Ovary (tissue), 9 donors: Measurements from ENCODE around the gene OPCML. TPM values are rescaled to one million over a fixed set of nuclear protein-coding genes. Genes with fewer than 3 reads are reported as not detected.

ENCODE experiments used
- DNase-seq, 5 donors: peaks; one replicate each; pipeline ENCODE4 v3.0.0-alpha.2; 2019 to 2020
- H3K27ac ChIP-seq, 2 donors: fragments of 200-600 bp; one replicate each; pipeline versions ENCODE4 v1.5.1 to v1.8.0; 2019 to 2022
- H3K27me3 ChIP-seq: fragments of 200-600 bp; one replicate; pipeline ENCODE4 v1.8.0; 2022
- H3K36me3 ChIP-seq: fragments of 200-600 bp; sonication (generic); one replicate; pipeline ENCODE4 v1.5.1; 2019
- H3K4me1 ChIP-seq: one replicate; pipeline ENCODE4 v1.8.1; 2013; ENCODE audit warnings: mild to moderate bottlenecking, moderate library complexity; ENCODE audit not compliant: insufficient read depth
- H3K4me3 ChIP-seq: fragments of 200-600 bp; sonication (generic); one replicate; pipeline ENCODE4 v1.5.1; 2017
- H3K9me3 ChIP-seq, 2 donors: fragments of 200-600 bp in 1 of 2; sonication (generic) in 1 of 2; one replicate each; pipeline versions ENCODE4 v1.5.1 to v1.8.1; 2013 to 2019; ENCODE audit warnings: mild to moderate bottlenecking in 1 of 2, moderate library complexity in 1 of 2
- CTCF ChIP-seq, 3 donors: fragments of 450-650 bp in 2 of 3; fragments of 200-600 bp in 1 of 3; IDR thresholded peaks; one replicate each; pipeline versions ENCODE4 v1.5.1 to v1.8.0; 2016 to 2022; ENCODE audit warnings: antibody characterized with exemption in 3 of 3, mild to moderate bottlenecking in 1 of 3
- EP300 ChIP-seq: sonication (generic); formaldehyde crosslinking; IDR thresholded peaks from one replicate; pipeline ENCODE4 v1.6.1; 2017; ENCODE audit warnings: antibody characterized with exemption
- POLR2A ChIP-seq: fragments of 450-650 bp; IDR thresholded peaks from one replicate; pipeline ENCODE4 v1.6.1; 2017; ENCODE audit warnings: antibody characterized with exemption, mild to moderate bottlenecking, moderate library complexity
- WGBS, 3 donors: extraction: QIAGEN DNeasy Blood & Tissue Kit in 1 of 3; methylation state at CpG; one replicate each; pipeline versions ENCODE4 v1.1.5 to v1.1.7; 2013 to 2017; 5-methylcytosine and 5-hydroxymethylcytosine counted together
- intact Hi-C, 4 donors: fragments of 100-400 bp; cut with DNase I; formaldehyde crosslinking; loops; one replicate each; pipeline versions ENCODE4 v1.11.0 to v1.15.1; 2022 to 2023
- polyA plus RNA-seq, 2 donors: library from polyadenylated mRNA; stranded (reverse); fragments of 200-250 nt in 1 of 2; fragments of 350-450 nt in 1 of 2; fragmentation: Illumina TruSeq in 1 of 2; extraction: RNeasy Lipid Tissue Mini Kit (QIAGEN cat#74804) in 1 of 2; gene quantifications; one replicate each; pipeline ENCODE4 v1.2.3, GENCODE V29; 2013 to 2014
- total RNA-seq, 7 donors: library from RNA; depleted of rRNA in 2 of 7; stranded (reverse); fragments of >200 nt in 2 of 7; fragmentation: NEBNext Ultra II Directional in 3 of 7; extraction: Animal tissue kit (Norgen Biotek cat#: 25700) in 3 of 7; gene quantifications; one replicate each; pipeline versions ENCODE4 v1.1.0 to v1.2.4, GENCODE V29; 2016 to 2023
- donor health status: DM: no; HTN: no; CAD: no; lungs with moderate emphysema.
- donor health status: DM: no; HTN: no; CAD: no.
- donor health status: Bipolar disorder and iron deficiency.
- donor health status: DM: yes; HTN: yes; CAD: no.
- donor health status: DM: no; HTN: no; CAD: no.
- donor health status: DM: yes; HTN: yes; CAD: no.

OPCML gene
- total and polyA plus RNA-seq, 9 donors, result under 0.01 to 2.8 (median 0.32) TPM; not detected in 2

- Histone ChIP-seq H3K27me3 (no peaks in the 10 kb centered on the region), H3K9me3 (no peaks in the 10 kb centered on the region), H3K4me1 (no peaks in the 10 kb centered on the region), H3K36me3 (no peaks in the 10 kb centered on the region), H3K4me3 (no peak overlapping the region), H3K27ac (no peak overlapping the region)
- DNase-seq, result no peak
- TF ChIP-seq CTCF (IDR thresholded peaks at IDR 0.05) (no peak), EP300 (no peak), POLR2A (no peak)
- intact Hi-C loops, result no loop called here
- 83 to 91% (median 88%) methylated on average over 2 of the region's 2 CpGs for WGBS, 3 donors
Measured at GRCh38 chr11:132898676-132899075, 633.6 kb downstream of the OPCML start.

DNA sequence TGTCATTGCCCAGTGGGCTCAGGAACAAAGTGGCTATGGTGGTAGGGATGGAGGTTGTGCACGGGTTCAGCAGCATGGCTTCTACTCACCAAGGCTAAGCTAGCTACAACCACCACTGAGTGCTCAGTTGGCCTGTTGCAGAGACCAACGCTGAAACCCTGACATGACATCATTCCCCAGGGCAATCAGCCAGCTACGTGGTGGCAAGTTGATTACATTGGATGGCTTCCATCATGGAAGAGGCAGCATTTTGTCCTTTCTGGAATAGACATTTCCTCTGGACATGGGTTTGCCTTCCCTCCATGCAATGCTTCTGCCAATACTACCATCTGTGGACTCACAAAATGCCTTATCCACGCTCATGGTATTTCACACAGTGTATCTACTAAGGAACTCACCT is 634.3 kb downstream of the OPCML start:
- Histone ChIP-seq H3K9me3 (no peaks in the 10 kb centered on the region), H3K36me3 (no peaks in the 10 kb centered on the region), H3K27ac (no peak overlapping the region), H3K27me3 (no peaks in the 10 kb centered on the region), H3K4me3 (no peak overlapping the region), H3K4me1 (no peaks in the 10 kb centered on the region)
- WGBS, 3 donors, result 76 to 82% (median 76%) methylated on average over 4 of the region's 4 CpGs
- TF ChIP-seq EP300 (no peak), CTCF (IDR thresholded peaks at IDR 0.05) (no peak), POLR2A (no peak)
- intact Hi-C loops, result no loop called here
- DNase-seq, result no peak

DNA sequence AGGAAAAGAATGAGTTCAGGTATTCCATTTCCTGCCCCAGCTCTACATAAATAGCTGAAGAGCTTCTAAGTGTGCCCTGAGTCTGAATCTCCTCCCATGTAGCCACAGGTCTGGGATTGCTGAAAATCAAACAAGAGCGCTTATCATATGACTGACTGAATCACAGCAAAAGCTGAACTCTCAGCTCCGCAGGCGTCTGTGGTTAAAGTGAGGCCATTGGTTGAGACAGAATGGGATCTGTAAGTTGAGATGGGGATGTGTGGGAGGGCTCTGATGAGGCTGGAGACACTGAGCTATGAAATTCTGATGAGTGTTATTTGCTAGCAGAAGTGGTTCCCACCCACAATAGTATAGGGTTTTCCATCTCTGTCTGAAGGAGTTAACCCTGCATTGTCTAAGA is 637.0 kb downstream of the OPCML start:
- 29 to 60% (median 55%) methylated on average over 3 of the region's 3 CpGs for WGBS, 3 donors
- TF ChIP-seq POLR2A (no peak), CTCF (IDR thresholded peaks at IDR 0.05) (no peak), EP300 (no peak)
- Histone ChIP-seq H3K4me1 (no peaks in the 10 kb centered on the region), H3K27me3 (no peaks in the 10 kb centered on the region), H3K4me3 (no peak overlapping the region), H3K27ac (no peak overlapping the region), H3K9me3 (no peaks in the 10 kb centered on the region), H3K36me3 (no peaks in the 10 kb centered on the region)
- DNase-seq, result no peak
- intact Hi-C loops, result no loop called here

- Histone ChIP-seq H3K36me3 (no peaks in the 10 kb centered on the region), H3K27ac (no peak overlapping the region), H3K4me1 (no peaks in the 10 kb centered on the region), H3K9me3 (no peaks in the 10 kb centered on the region), H3K4me3 (no peak overlapping the region), H3K27me3 (no peaks in the 10 kb centered on the region)
- WGBS, 3 donors, result 74 to 84% (median 82%) methylated on average over 1 of the region's 1 CpG
- TF ChIP-seq CTCF (IDR thresholded peaks at IDR 0.05) (no peak), EP300 (no peak), POLR2A (no peak)
- intact Hi-C loops, result no loop called here
- no peak for DNase-seq
Measured at GRCh38 chr11:132894606-132895005, 637.7 kb downstream of the OPCML start.

GRCh38 chr11:132892876-132893275 is 639.4 kb downstream of the OPCML start:
- H3K4me1 ChIP-seq, result no peaks in the 10 kb centered on the region
- no peak overlapping the region for H3K27ac ChIP-seq
- no peak overlapping the region for H3K4me3 ChIP-seq
- no peak for DNase-seq
- no peaks in the 10 kb centered on the region for H3K27me3 ChIP-seq
- TF ChIP-seq EP300, result no peak
- TF ChIP-seq CTCF (IDR thresholded peaks at IDR 0.05), result no peak
- no peaks in the 10 kb centered on the region for H3K36me3 ChIP-seq
- no peaks in the 10 kb centered on the region for H3K9me3 ChIP-seq
- WGBS, 3 donors, result 73 to 75% (median 74%) methylated on average over 5 of the region's 5 CpGs
- intact Hi-C loops, result no loop called here
